Chondrocyte (in vitro differentiated cells): ENCODE data around the gene DTWD1. TPM values are rescaled to one million over a fixed set of nuclear protein-coding genes. Genes with fewer than 3 reads are reported as not detected.
A peak's percentile ranks its signal among the peaks of the same experiment; 100 is the strongest.
"Not testable (repeated sequence)": the region's sequence is repeated elsewhere in the genome, so short reads cannot be mapped to it uniquely, and the experiment has no call there.

Source experiments
- DNase-seq: peaks from one replicate; pipeline ENCODE4 v3.0.0; 2021; ENCODE audit warnings: mixed read lengths, low spot score
- H3K27ac Mint-ChIP-seq: one replicate; pipeline ENCODE4 v1.8.0; 2021; ENCODE audit warnings: mild to moderate bottlenecking, moderate library complexity, mixed read lengths; ENCODE audit not compliant: unreplicated experiment
- H3K27me3 Mint-ChIP-seq: 2 replicates; pipeline ENCODE4 v1.8.0; 2021; ENCODE audit warnings: low read depth, mixed read lengths
- H3K36me3 Mint-ChIP-seq: 2 replicates; pipeline ENCODE4 v1.8.0; 2021; ENCODE audit warnings: low read depth, mixed read lengths
- H3K4me1 Mint-ChIP-seq: 2 replicates; pipeline ENCODE4 v1.8.0; 2021; ENCODE audit warnings: low read depth, mild to moderate bottlenecking, mixed read lengths
- H3K4me3 Mint-ChIP-seq: one replicate; pipeline ENCODE4 v1.8.0; 2021; ENCODE audit warnings: mild to moderate bottlenecking, moderate library complexity, mixed read lengths; ENCODE audit not compliant: unreplicated experiment
- H3K9me3 Mint-ChIP-seq: 2 replicates; pipeline ENCODE4 v1.8.0; 2021; ENCODE audit warnings: low read depth, mixed read lengths
- total RNA-seq: library from RNA; stranded (reverse); gene quantifications from 3 replicates; pipeline ENCODE4 v1.2.1, GENCODE V29; 2021
- TF ChIP-seq, protein P1 (sequence below): fragments of 200-600 bp; sonication (generic); IDR thresholded peaks from 2 replicates; pipeline ENCODE4 v1.5.0; 2021; ENCODE audit warnings: antibody characterized with exemption, mild to moderate bottlenecking, moderate library complexity

Gene DTWD1
- total RNA-seq, 1 donor from 2014 or later: 16.3 TPM

DNA sequence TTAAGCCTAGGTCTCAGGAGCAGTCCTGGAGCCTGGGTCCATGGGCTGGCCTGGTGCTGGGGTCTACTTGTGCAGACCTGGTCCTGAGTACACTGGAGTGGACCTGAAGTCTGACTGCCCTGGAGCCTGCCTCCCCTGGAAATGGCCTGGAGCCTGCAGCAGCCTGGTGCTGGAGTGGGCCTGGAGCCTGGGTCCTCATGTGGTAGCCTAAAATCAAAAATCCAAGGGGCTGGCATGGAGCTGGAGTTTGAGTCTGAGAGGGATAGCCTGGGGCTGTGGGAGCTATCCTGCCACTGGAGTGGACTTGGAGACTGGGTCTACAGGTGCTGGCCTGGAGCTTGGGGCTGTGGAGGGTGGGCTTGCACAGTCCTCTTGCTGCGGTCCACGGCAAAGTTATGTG lies 15.3 kb upstream of the DTWD1 start:
- no peaks in the 10 kb centered on the region for H3K27me3 Mint-ChIP-seq
- no peak overlapping the region for H3K27ac Mint-ChIP-seq
- H3K4me3 Mint-ChIP-seq: no peak overlapping the region
- peaks cover 10% of the 10 kb centered on the region for H3K36me3 Mint-ChIP-seq
- H3K9me3 Mint-ChIP-seq: peaks cover 37% of the 10 kb centered on the region
- no peaks in the 10 kb centered on the region for H3K4me1 Mint-ChIP-seq
- DNase-seq: peak; percentile 64
- TF ChIP-seq, protein P1, sequence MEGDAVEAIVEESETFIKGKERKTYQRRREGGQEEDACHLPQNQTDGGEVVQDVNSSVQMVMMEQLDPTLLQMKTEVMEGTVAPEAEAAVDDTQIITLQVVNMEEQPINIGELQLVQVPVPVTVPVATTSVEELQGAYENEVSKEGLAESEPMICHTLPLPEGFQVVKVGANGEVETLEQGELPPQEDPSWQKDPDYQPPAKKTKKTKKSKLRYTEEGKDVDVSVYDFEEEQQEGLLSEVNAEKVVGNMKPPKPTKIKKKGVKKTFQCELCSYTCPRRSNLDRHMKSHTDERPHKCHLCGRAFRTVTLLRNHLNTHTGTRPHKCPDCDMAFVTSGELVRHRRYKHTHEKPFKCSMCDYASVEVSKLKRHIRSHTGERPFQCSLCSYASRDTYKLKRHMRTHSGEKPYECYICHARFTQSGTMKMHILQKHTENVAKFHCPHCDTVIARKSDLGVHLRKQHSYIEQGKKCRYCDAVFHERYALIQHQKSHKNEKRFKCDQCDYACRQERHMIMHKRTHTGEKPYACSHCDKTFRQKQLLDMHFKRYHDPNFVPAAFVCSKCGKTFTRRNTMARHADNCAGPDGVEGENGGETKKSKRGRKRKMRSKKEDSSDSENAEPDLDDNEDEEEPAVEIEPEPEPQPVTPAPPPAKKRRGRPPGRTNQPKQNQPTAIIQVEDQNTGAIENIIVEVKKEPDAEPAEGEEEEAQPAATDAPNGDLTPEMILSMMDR: no peak

DNA sequence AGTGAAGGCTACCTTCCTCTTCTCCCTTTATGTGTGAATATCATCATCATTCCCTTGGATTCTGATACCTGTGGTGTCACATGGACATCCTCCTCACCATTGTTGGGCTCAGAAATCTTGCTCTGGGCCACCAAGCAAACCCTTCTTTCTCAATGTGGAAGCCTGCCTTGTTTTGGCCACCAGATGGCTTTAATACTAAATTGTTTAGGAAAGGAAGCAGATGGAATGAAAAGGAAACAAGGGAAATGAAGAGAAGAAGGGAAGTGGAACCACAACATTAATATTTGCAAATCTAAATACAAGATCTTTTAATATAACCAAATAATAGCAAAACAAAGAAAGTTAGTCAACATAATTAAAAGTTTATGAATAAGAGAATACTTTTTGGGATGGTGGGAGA lies 14.3 kb upstream of the DTWD1 start:
- H3K9me3 Mint-ChIP-seq: peaks cover 33% of the 10 kb centered on the region
- peaks cover 8% of the 10 kb centered on the region for H3K36me3 Mint-ChIP-seq
- TF ChIP-seq, protein P1: no peak
- no peaks in the 10 kb centered on the region for H3K4me1 Mint-ChIP-seq
- no peaks in the 10 kb centered on the region for H3K27me3 Mint-ChIP-seq
- H3K27ac Mint-ChIP-seq: no peak overlapping the region
- no peak overlapping the region for H3K4me3 Mint-ChIP-seq
- no peak for DNase-seq

DNA sequence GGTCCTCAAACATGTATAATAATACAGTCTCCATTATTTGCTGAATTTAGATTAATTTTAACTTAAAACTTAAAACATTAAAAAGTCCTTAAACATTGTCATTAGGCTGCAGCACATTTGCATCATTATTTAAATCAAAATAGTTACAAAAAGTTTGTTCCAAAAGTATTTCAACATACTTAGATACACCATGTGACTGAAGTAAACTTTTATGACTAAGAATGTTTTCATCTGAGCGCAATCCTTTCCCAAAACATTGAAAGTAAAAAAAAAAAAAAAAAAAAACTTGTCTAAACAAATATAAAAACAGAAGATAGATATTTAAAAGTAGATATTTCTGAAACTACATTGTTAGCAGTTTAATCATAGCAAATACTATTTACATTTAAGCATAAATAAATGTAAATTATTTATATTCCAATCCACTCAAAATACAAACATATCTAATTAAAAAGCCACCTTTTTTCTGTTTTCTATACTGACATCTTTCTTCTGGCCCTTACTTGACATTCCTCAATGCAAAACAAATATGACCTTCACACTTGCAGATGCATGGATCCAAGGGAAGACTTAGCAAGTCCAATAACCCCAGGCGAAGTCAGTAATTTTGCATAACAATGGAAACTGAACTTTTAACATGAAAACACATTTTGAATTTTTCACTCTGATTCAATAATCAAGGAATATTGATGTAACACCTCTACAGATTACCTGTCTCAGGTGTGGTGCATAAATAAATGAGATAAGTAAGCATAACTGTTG lies 10.5 kb upstream of the DTWD1 start:
- no peak overlapping the region for H3K27ac Mint-ChIP-seq
- peaks cover 16% of the 10 kb centered on the region for H3K9me3 Mint-ChIP-seq
- H3K27me3 Mint-ChIP-seq: no peaks in the 10 kb centered on the region
- TF ChIP-seq, protein P1: no peak
- peaks cover 7% of the 10 kb centered on the region for H3K36me3 Mint-ChIP-seq
- H3K4me3 Mint-ChIP-seq: no peak overlapping the region
- no peaks in the 10 kb centered on the region for H3K4me1 Mint-ChIP-seq
- DNase-seq: no peak

DNA sequence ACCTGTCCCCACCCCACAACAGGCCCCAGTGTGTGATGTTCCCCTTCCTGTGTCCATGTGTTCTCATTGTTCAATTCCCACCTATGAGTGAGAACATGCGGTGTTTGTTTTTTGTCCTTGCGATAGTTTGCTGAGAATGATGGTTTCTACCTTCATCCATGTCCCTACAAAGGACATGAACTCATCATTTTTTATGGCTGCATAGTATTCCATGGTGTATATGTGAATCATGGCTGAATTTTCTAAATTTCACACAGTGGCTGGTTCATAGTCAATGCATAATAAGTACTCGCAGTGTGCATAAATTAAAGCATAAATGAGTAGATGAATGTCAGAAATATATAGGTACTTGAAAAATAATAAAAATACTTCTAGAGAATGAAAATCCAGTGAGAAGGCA lies 8.6 kb upstream of the DTWD1 start:
- H3K4me3 Mint-ChIP-seq, DNase-seq, H3K4me1 Mint-ChIP-seq, H3K27me3 Mint-ChIP-seq, H3K27ac Mint-ChIP-seq, H3K36me3 Mint-ChIP-seq: not testable (repeated sequence)
- H3K9me3 Mint-ChIP-seq: peaks cover 22% of the 10 kb centered on the region

DNA sequence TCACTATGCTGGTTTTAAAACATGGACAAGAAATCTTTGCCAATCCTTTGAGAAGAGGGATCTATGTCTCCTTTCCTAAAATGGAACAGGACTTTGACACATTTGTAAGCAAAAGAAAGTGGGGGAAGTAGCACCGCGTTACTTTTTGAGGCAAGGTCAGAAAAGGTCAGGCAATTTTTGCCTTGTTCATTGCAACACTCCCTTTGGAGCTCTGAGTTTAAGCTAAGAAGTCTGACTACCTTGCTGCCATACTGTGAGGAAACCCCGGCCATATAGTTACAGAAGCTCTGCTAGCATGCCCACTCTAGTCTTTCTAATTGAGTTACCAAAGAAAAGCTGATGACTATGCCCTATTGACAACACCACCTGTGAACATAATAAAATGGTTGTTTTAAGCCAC lies 1.6 kb upstream of the DTWD1 start:
- no peak overlapping the region for H3K4me3 Mint-ChIP-seq
- H3K36me3 Mint-ChIP-seq: peaks cover 9% of the 10 kb centered on the region
- H3K27me3 Mint-ChIP-seq: no peaks in the 10 kb centered on the region
- DNase-seq: no peak
- no peak overlapping the region for H3K27ac Mint-ChIP-seq
- peaks cover 25% of the 10 kb centered on the region for H3K9me3 Mint-ChIP-seq
- TF ChIP-seq, protein P1: no peak
- peaks cover 41% of the 10 kb centered on the region for H3K4me1 Mint-ChIP-seq

DNA sequence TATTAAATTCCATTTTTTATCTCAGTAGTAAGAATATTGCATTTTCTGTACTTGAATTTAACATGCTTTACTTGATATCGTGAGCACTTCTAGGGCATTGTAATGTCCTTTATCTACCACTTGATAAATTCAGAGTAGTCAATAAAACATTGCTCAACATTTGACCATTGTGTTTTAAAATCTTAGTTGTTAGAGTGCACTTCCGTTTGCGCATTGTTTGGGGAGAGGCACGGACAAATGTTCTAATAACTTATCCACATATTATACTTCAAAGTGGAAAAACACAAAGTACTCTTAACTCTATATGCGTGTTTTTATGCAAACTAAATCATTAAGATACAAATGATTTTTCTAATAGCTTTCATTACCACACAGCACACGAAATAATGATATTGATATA lies 649 bp upstream of the DTWD1 start:
- H3K36me3 Mint-ChIP-seq: peaks cover 6% of the 10 kb centered on the region
- TF ChIP-seq, protein P1: peak; percentile 45

More for the DNA sequence above, 649 bp upstream of the DTWD1 start:
- Mint-ChIP-seq H3K4me1 (peaks cover 45% of the 10 kb centered on the region), H3K4me3 (peak overlapping the region; percentile 94), H3K27ac (peak overlapping the region; percentile 99), H3K9me3 (peaks cover 17% of the 10 kb centered on the region), H3K27me3 (no peaks in the 10 kb centered on the region)
- DNase-seq: no peak
